NOMO-1 treated with dmso at 0.1 percent for 144 hours (cell line): ENCODE results near the gene GAB1.
"Not testable (repeated sequence)": the region's sequence is repeated elsewhere in the genome, so short reads cannot be mapped to it uniquely, and the experiment has no call there.

ENCODE experiments used
- DNase-seq: peaks from one replicate; lab custom pipeline; 2025; ENCODE audit not compliant: unreplicated experiment; lab: John Stamatoyannopoulos, UW

GAB1 gene

DNA sequence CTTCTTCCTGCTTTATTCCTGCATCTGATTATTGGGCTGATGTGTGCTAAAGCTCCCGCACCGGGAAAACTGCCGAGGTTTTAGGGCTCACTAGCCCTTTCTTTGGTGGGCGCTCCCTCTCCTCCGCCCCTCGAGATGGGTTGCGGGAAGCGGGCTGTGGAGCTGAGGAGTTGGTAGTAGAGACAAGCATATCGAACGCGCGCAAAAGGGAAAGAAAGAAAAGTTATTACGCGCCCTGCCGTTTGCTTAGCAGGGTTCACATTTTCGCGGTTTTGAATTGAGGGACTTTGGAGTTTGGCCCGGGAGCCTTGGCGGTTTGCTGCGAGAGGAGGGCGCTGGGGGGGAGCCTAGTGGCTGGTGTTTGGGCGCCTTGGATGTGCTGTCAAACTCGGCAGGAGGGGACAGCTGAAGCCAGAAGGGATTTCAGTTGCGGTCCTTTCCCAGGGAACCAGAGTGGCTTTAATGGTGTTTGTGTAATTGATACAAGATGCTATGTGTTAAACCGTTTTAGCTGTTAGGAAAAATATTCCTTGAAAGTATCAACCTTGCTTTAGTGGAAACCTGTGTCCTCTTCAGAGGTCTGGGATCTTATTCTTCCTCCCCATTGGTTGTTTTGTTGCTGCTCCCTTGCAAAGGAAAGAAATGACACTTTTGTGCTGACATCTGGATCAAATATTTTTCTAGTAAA, 1.1 kb downstream of the GAB1 start:
- no peak for DNase-seq

DNA sequence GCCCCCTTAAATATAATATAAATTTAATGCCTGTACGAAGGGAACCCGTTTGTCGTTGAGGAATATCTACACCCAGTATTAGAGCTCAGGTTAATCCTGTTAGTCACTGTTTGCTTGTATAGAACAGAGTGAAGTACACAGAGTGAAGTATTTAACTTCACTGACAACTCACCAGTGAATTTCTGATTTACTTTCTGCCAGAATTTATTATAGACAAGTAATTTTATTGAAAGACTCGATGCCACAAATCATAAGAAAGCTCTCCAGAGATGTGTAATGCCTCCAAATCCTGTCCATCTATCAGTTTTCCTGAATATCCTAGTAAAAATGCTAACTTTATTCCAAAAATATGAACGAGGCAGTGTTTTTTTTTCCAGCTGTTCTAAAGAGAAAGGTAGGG, 1.6 kb downstream of the GAB1 start:
- no peak for DNase-seq

GRCh38 chr4:143339497-143339896, 2.8 kb downstream of the GAB1 start:
- DNase-seq, result no peak

DNA sequence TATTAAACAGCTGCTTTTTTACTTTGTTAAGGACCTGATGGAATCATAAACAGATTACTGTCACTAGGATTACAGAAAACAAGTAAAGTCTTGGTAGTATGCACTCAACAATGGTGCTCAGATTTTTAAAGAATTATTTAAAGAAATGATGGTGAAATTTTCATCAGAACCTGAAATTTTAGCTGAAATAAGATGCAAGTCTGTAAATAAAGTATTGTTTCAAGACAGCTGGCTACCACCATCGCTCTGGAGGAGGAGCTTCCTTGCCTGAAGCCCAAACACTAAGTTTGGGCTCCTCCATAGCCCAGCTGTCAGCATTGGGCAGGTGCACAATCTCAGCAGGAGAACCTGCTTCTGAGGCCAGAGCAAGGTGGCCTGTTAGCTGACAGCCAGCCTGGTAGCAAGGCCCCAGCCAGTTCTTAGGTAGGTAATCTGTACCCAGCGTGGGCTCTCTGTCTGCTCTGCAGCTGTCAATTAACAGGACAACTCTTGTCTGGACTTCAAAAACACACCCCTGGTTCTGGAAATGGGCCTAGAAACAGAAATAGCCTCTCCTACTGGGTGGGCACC, 4.6 kb downstream of the GAB1 start:
- DNase-seq, result no peak

DNA sequence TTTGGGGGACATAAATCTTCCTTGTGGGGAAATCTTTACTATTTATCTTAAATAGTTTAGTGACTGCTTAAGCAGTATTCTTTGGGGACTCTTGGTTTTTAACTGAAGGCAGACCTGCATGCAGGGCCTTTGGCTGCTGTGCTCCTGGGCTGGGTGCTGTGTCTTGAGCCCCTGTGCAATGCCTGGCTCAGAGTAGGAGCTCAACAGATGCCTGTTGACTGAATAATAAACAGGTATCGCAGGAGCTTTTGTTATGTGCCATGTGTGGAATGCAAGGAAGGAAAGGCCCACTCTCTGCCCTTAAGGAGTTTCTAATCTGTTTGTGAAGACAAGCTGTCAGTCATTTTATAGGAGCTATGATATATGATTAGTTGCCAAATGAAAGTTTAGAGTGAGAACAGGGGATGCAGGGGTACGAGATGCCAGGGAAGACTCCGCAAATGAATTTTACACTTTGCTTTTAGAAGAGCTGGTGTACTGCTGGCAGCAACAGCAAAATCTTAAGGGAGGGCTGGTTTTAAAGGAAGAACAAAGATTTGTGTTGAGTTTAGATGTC, 6.7 kb downstream of the GAB1 start:
- DNase-seq, result no peak

- DNase-seq, result no peak
Measured at GRCh38 chr4:143344041-143344440, 7.4 kb downstream of the GAB1 start.

GRCh38 chr4:143344774-143345173, 8.1 kb downstream of the GAB1 start:
- no peak for DNase-seq

- no peak for DNase-seq
Measured at GRCh38 chr4:143345356-143345755, 8.7 kb downstream of the GAB1 start.

DNA sequence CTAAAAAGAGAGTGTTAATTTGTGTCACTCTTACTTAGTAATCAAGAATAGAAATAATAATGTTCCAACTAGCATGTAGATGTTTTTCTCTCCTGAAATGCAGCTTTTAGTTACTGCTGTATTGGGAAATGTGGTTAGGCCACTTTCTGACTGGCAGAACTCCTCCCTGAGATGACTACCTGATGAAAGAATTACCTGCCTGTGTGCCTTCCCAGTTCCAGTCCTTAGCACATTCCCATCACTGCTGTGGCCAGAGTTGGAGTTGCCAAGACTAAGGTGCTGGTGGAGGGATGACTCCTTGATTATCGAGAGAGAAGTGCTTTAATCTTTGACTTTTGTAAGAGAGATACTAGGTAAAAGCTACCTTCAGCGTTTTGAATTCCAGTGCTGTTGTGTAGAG, 9.5 kb downstream of the GAB1 start:
- no peak for DNase-seq

GRCh38 chr4:143347484-143348111, 10.9 kb downstream of the GAB1 start:
- no peak for DNase-seq

- no peak for DNase-seq
Measured at GRCh38 chr4:143348233-143349077, 11.8 kb downstream of the GAB1 start.

GRCh38 chr4:143349858-143350527, 13.3 kb downstream of the GAB1 start:
- DNase-seq, result not testable (repeated sequence)

GRCh38 chr4:143351149-143351691, 14.5 kb downstream of the GAB1 start:
- DNase-seq, result no peak

GRCh38 chr4:143351774-143352451, 15.2 kb downstream of the GAB1 start:
- no peak for DNase-seq

DNA sequence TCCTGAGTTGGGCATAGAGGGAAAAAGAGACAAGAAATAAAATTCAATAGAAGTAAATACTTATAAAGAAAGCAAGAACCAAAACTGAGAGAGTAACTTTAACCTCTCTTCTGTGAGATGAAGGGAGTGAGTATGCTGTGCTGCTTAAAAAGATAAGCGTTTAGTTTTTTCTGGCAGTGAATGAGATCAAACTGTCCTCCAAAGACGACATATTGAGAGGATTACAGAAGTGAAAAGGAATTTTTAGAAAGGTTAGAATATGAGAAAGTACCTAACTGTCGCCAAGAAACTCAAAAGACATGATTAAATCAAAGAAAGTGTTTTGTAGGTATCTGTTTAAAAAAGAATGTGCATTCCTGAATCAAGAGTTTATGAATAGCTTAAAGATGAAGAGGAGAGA, 16.0 kb downstream of the GAB1 start:
- no peak for DNase-seq

DNA sequence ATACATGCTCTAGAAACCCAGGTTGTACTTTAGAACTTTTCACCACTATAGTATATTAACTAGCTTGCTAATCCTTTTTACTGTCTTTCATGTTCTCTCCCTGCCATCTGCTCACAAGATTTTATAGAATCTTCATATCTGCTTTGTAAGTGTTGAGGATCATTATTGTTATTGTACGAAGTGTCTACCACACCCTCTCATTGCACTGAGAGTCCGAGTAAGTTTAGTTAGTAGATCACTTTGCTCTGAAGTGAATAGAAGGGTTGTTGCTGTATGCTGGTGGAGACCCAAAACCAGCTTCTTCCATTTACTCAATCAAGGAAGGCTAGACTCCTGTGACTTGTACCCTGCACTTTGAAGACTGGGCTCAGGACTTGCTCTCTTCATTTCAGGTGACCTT, 17.1 kb downstream of the GAB1 start:
- no peak for DNase-seq

DNA sequence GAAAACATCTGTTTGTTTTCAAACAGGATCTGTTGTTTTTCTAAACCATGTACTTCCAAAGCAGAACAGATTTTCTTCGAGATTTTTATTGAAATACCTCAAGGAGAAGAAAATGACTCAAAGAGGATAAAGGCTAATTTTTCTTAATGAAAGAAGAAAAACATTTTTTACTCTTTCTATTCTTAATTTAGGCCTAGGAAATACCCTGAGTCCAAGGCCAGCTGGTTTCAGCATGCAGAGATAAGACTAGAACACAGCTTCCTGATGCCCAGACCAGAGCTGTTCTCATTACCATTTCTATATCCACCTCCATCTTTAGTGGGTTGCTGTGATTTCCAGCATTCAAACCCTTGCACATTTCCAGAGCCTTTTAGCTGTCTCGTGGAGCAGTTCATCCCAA, 18.3 kb downstream of the GAB1 start:
- DNase-seq, result no peak

DNA sequence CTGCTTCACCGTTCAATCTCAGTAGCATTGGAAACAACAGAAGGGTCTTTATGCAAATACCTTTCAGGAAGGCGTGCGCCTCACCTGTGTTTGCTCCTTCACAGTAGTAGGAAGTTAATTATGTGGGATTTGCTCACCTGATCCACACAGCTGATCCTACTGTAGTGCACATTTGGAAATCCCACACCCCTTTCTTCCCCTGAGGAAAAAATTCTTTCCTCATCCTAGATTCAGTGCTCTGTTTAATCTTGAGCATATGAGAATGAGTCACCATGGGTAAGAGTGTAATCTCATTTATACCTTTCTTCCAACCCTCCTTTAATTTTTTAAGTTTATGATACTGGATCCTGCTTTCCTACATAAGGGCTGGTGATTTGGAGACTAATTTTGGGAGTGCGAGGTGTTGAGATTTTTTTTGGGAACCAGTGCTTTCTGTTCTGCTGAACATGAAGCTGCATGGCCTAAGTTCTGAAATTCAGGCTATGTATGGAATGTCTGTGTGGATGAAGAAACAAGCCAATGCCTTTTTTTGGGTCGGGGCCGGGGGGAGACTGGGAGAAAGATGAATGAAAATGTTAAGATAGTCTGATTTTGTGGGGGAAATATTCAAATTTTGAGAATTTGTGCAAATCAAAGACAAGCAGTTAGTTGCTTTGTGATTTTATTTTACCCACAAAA, 19.0 kb downstream of the GAB1 start:
- DNase-seq, result no peak

- DNase-seq, result no peak
Measured at GRCh38 chr4:143356493-143356892, 19.8 kb downstream of the GAB1 start.
